ENCODE measurements around the gene ACOD1. TPM values are rescaled to one million over a fixed set of nuclear protein-coding genes. Genes with fewer than 3 reads are reported as not detected.

Gene ACOD1
- not detected in 5 replicates for total RNA-seq (2022; extraction: Qiagen RNA extraction)

DNA sequence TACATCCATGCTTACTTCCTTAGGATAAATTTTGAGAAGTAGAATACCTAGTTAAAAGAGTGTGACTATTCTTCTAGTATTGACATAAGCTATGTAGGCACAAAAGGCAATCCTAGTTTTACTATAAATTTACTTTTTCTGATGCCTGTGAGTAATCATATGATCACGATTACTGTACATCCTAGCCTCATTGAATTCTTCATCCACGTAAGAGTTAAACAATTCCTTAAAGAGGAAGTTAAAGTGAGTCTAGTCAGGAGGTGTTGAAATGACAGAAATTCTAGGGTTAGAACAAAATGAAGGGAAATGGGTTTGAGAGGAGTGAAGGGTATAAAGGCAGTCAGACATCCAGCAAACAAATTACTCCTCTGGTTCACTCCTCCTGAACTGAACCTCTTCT is at the start of gene ACOD1:
ACOD1 (plus strand) TSS at position 363 of the 400 bp plus-strand sequence. CDS start 48 bp downstream, outside the sequence.

DNA sequence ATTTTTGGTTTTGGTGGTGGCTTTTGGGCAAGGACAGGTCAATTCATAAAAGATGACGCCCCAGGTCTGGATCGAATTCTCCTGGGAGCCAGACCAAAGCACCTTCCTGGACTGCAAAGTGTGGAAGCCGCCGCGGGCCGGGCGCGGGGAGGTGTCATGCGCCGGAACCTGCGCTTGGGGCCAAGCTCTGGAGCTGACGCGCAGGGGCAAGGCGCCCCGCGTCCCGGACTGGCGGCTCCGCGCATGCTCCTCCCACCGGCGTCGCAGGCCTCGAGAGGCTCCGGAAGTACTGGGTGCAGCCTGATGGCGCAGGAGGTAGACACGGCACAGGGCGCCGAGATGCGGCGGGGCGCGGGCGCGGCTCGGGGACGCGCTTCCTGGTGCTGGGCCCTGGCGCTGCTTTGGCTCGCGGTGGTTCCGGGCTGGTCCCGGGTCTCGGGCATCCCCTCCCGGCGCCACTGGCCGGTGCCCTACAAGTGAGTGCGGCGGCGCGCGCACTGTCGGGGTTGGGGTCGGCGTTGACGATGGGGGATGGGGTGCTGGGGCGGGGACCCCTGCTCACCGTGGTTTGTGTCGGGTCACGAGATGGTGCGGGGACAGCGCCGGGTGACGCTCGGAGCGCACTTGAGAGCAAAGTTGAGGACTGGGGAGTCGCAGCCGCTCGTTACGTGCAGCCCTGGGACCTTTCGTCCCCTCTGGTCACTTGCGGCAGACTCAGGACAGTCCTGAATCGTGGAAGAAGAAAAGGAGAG is 43.7 kb downstream of the ACOD1 start, which contains the start of gene CLN5:
CLN5 (plus strand) TSS at position 286 of the 752 bp plus-strand sequence; CDS start at position 304, 18 bp downstream.

Other genes starting within 250 kb of the ACOD1 start
- gene KCTD12, start 62.1 kb upstream of the ACOD1 start, total RNA-seq (2022; extraction: Qiagen RNA extraction), result 1.5 to 1.9 TPM (median 1.7 TPM) in 5 replicates
- gene CLN5, start 43.6 kb downstream of the ACOD1 start, total RNA-seq (2022; extraction: Qiagen RNA extraction), result 8.2 to 9.7 TPM (median 8.4 TPM) in 5 replicates
- 17.3 to 23.0 TPM (median 19.0 TPM) in 5 replicates for gene FBXL3, start 78.6 kb downstream of the ACOD1 start, total RNA-seq (2022; extraction: Qiagen RNA extraction)

Measured in A549 treated with AZD2906 at 1 μM for 4 hours (cell line).